HepG2 (cell line): ENCODE data around the gene CCL24. TPM values are rescaled to one million over a fixed set of nuclear protein-coding genes. Genes with fewer than 3 reads are reported as not detected.

Experiments used
- ATAC-seq: fragments of 200-7000 bp; cut with Tn5 transposase; 3 replicates; pipeline ENCODE4 v1.9.1; 2020; ENCODE audit warnings: mild to moderate bottlenecking, moderate library complexity
- BruUV-seq: library from RNA; stranded (reverse); fragments of 400-500 nt; replicated peaks from 2 replicates; lab custom pipeline; 2021; lab: Mats Ljungman, UMichigan
- CTCF ChIA-PET: fragments of 300-600 bp; formaldehyde crosslinking; extraction: SDS; loops from one replicate; lab custom pipeline; 2021; ENCODE audit warnings: low total read pairs, inconsistent platforms, low intra/inter-chr PET ratio; lab: Yijun Ruan, JAX
- POLR2A ChIA-PET: fragments of 350-600 bp; sonication (Branson Sonifier 250); formaldehyde crosslinking; loops from one replicate; lab custom pipeline; 2020; ENCODE audit warnings: antibody characterized with exemption, inconsistent platforms; lab: Yijun Ruan, JAX
- DNase-seq: peaks from one replicate; pipeline ENCODE4 v3.0.0-alpha.2; 2015; ENCODE audit warnings: low spot score
- FAIRE-seq: peaks from 3 replicates; lab custom pipeline; 2011; peaks lifted over from hg19 to GRCh38; lab: Jason Lieb, UNC
- H2AFZ ChIP-seq: one replicate; pipeline ENCODE4 v1.6.1; 2011; ENCODE audit warnings: low read length, inconsistent platforms
- H3K27ac ChIP-seq: fragments of 300-600 bp; 3 replicates; pipeline ENCODE4 v1.8.0; 2011; ENCODE audit warnings: mixed run types, mild to moderate bottlenecking, mixed read lengths, low read length, inconsistent platforms; ENCODE audit not compliant: insufficient read depth; ENCODE audit errors: extremely low read length
- H3K27me3 ChIP-seq, 2 experiments: fragments of 200-600 bp in 1 of 2; 2 replicates in 1 of 2; 3 replicates in 1 of 2; pipeline versions ENCODE4 v1.6.0 to v1.8.0; 2011; ENCODE audit warnings: low read length in 2 of 2, mild to moderate bottlenecking in 2 of 2, moderate library complexity in 2 of 2, inconsistent platforms in 1 of 2; ENCODE audit not compliant: insufficient read depth in 2 of 2, control insufficient read depth in 1 of 2
- H3K36me3 ChIP-seq, 2 experiments: fragments of 200-600 bp in 1 of 2; replicated peaks in 1 of 2; 2 replicates in 1 of 2; 3 replicates in 1 of 2; pipeline versions ENCODE4 v1.5.1 to v1.8.0; 2011; ENCODE audit warnings: low read length in 2 of 2, inconsistent platforms in 1 of 2; ENCODE audit not compliant: insufficient read depth in 2 of 2, control insufficient read depth in 1 of 2
- H3K4me1 ChIP-seq: 2 replicates; pipeline ENCODE4 v1.5.1; 2012; ENCODE audit warnings: low read length, inconsistent platforms; ENCODE audit not compliant: insufficient read depth
- H3K4me2 ChIP-seq: 2 replicates; pipeline ENCODE4 v1.6.0; 2011; ENCODE audit warnings: low read depth, low read length, inconsistent platforms
- H3K4me3 ChIP-seq, 3 experiments: fragments of 200-600 bp in 1 of 3; sonication (generic), shearing (Covaris generic) in 1 of 3; replicated peaks in 1 of 3; 2 replicates each; pipeline ENCODE4 v1.5.1; 2011 to 2016; ENCODE audit warnings: low read length in 3 of 3, inconsistent platforms in 2 of 3, low read depth in 2 of 3, mild to moderate bottlenecking in 2 of 3, control low read depth in 1 of 3, mixed read lengths in 1 of 3; ENCODE audit not compliant: insufficient read depth in 1 of 3
- H3K79me2 ChIP-seq: one replicate; pipeline ENCODE4 v1.6.1; 2011; ENCODE audit warnings: low read length, inconsistent platforms; ENCODE audit not compliant: insufficient read depth
- H3K9ac ChIP-seq: 2 replicates; pipeline ENCODE4 v1.6.0; 2011; ENCODE audit warnings: mild to moderate bottlenecking, low read depth, low read length, inconsistent platforms; ENCODE audit not compliant: insufficient read depth
- H3K9me3 ChIP-seq: 2 replicates; pipeline ENCODE4 v1.5.1; 2012; ENCODE audit warnings: mild to moderate bottlenecking, low read length
- H4K20me1 ChIP-seq: 2 replicates; pipeline ENCODE4 v1.6.0; 2011; ENCODE audit warnings: inconsistent platforms, mild to moderate bottlenecking, low read length, moderate library complexity; ENCODE audit not compliant: insufficient read depth
- CBFB ChIP-seq: sonication (generic); formaldehyde crosslinking; IDR thresholded peaks from 2 replicates; pipeline ENCODE4 v1.4.0; 2020; ENCODE audit warnings: missing genetic modification reagents
- CREM ChIP-seq, 2 experiments: sonication (generic) in 1 of 2; formaldehyde crosslinking in 1 of 2; IDR thresholded peaks; 2 replicates each; pipeline versions ENCODE4 v1.4.0 to v1.6.1; 2016 to 2020; ENCODE audit warnings: antibody characterized with exemption in 1 of 2, mild to moderate bottlenecking in 1 of 2, missing genetic modification reagents in 1 of 2
- GABPA ChIP-seq, 2 experiments: IDR thresholded peaks; 2 replicates each; pipeline ENCODE4 v1.6.1; 2011 to 2016; ENCODE audit warnings: low read depth in 2 of 2, low read length in 1 of 2, missing biosample characterization in 1 of 2, missing genetic modification characterization in 1 of 2
- MED8 ChIP-seq: sonication (generic); formaldehyde crosslinking; IDR thresholded peaks from 2 replicates; pipeline ENCODE4 v1.8.1; 2023; ENCODE audit warnings: mild to moderate bottlenecking, missing genetic modification reagents; ENCODE audit not compliant: insufficient replicate concordance
- MIER3 ChIP-seq: IDR thresholded peaks from 2 replicates; pipeline ENCODE4 v1.6.1; 2016; ENCODE audit warnings: missing compliant biosample characterization, borderline replicate concordance
- MTA3 ChIP-seq: sonication (generic); formaldehyde crosslinking; IDR thresholded peaks from 2 replicates; pipeline ENCODE4 v1.4.0; 2020; ENCODE audit warnings: missing genetic modification reagents
- MXD3 ChIP-seq: IDR thresholded peaks from 2 replicates; pipeline ENCODE4 v1.6.1; 2016; ENCODE audit warnings: mild to moderate bottlenecking, missing biosample characterization, missing genetic modification reagents
- MYNN ChIP-seq: sonication (generic); formaldehyde crosslinking; IDR thresholded peaks from 2 replicates; pipeline ENCODE4 v1.4.0; 2020; ENCODE audit warnings: mild to moderate bottlenecking, low read depth, missing genetic modification reagents
- NR2F1 ChIP-seq, 2 experiments: fragments of 450-650 bp in 1 of 2; formaldehyde crosslinking in 1 of 2; IDR thresholded peaks; 2 replicates each; pipeline versions ENCODE4 v1.5.0 to v1.6.1; 2016 to 2020; ENCODE audit warnings: mild to moderate bottlenecking in 1 of 2, missing compliant biosample characterization in 1 of 2, missing genetic modification reagents in 1 of 2, moderate library complexity in 1 of 2
- PCBP2 ChIP-seq: fragments of 200-400 bp; formaldehyde crosslinking; optimal IDR thresholded peaks from 2 replicates; pipeline ENCODE3; 2018; ENCODE audit warnings: low read length, low read depth; ENCODE audit not compliant: poor library complexity, severe bottlenecking
- SRSF1 ChIP-seq: fragments of 200-400 bp; formaldehyde crosslinking; optimal IDR thresholded peaks from 2 replicates; pipeline ENCODE3; 2017; ENCODE audit warnings: mild to moderate bottlenecking, low read depth, low read length, moderate library complexity
- TERF1 ChIP-seq: sonication (generic); formaldehyde crosslinking; IDR thresholded peaks from 2 replicates; pipeline ENCODE4 v1.8.0; 2022; ENCODE audit warnings: mild to moderate bottlenecking, missing genetic modification reagents, moderate library complexity
- ZBTB8A ChIP-seq: sonication (generic); formaldehyde crosslinking; IDR thresholded peaks from 2 replicates; pipeline ENCODE4 v1.4.0; 2020; ENCODE audit warnings: mild to moderate bottlenecking, low read depth, missing genetic modification reagents, borderline replicate concordance
- ZNF530 ChIP-seq: sonication (generic); formaldehyde crosslinking; IDR thresholded peaks from 2 replicates; pipeline ENCODE4 v1.5.0; 2020; ENCODE audit warnings: low read depth, mild to moderate bottlenecking, missing genetic modification reagents
- ZNF563 ChIP-seq: sonication (generic); formaldehyde crosslinking; IDR thresholded peaks from 2 replicates; pipeline ENCODE4 v1.8.0; 2022; ENCODE audit warnings: mild to moderate bottlenecking, moderate library complexity, missing genetic modification reagents
- ZNF816 ChIP-seq: sonication (generic); formaldehyde crosslinking; IDR thresholded peaks from 2 replicates; pipeline ENCODE4 v1.8.0; 2022; ENCODE audit warnings: missing genetic modification reagents, mild to moderate bottlenecking, borderline replicate concordance
- WGBS: methylation state at CpG from one replicate; pipeline ENCODE4 v1.1.6; 2017; ENCODE audit warnings: low lambda C conversion rate; 5-methylcytosine and 5-hydroxymethylcytosine counted together
- in situ Hi-C: cut with HindIII; loops from 2 replicates; pipeline ENCODE4 v1.10.0; 2017; ENCODE audit warnings: low pct_unique_long_range_greater_than_20kb; ENCODE audit not compliant: extremely low pct_ligation_motif_present
- intact Hi-C: fragments of 100-400 bp; cut with micrococcal nuclease; formaldehyde crosslinking; loops from one replicate; pipeline ENCODE4 v1.10.0; 2022; ENCODE audit not compliant: unreplicated experiment
- polyA plus RNA-seq, 8 experiments: library from polyadenylated mRNA; depleted of rRNA in 3 of 8; stranded (reverse) in 7 of 8; unstranded in 1 of 8; fragments of >200 nt; fragmentation: Illumina TruSeq in 4 of 8; extraction: Trizol in 4 of 8; gene quantifications; 2 replicates each; pipeline versions ENCODE4 v1.2.1 to v1.2.3, GENCODE V29; 2011 to 2016; ENCODE audit warnings: low read depth in 4 of 8, missing spikeins in 1 of 8, mixed read lengths in 1 of 8; ENCODE audit not compliant: insufficient read depth in 1 of 8
- total RNA-seq, 5 experiments: library from RNA; depleted of rRNA; stranded (reverse); fragments of >200 nt; fragmentation: Illumina TruSeq; extraction: Trizol; gene quantifications; 2 replicates each; pipeline ENCODE4 v1.2.3, GENCODE V29; 2016; ENCODE audit warnings: low read depth in 1 of 5
- TF ChIP-seq, protein P1 (sequence below): IDR thresholded peaks from 2 replicates; pipeline ENCODE4 v1.6.1; 2012; ENCODE audit warnings: low read depth, low read length, improper control_type of control experiment
- TF ChIP-seq, protein P2 (sequence below): fragments of 450-650 bp; IDR thresholded peaks from 2 replicates; pipeline ENCODE4 v1.6.1; 2017; ENCODE audit warnings: mild to moderate bottlenecking

Gene CCL24
- total and polyA plus RNA-seq, 2 of the 13 experiments (the other 11 are each of a cell fraction or from before 2014, with no cell fraction given): not detected

- TF ChIP-seq ZBTB8A (CRISPR knock-in tag): no peak
- TF ChIP-seq MYNN (CRISPR knock-in tag): no peak
- TF ChIP-seq CREM (IDR thresholded peaks at IDR 0.05): no peak
- no peak for TF ChIP-seq CREM (CRISPR knock-in tag; IDR thresholded peaks at IDR 0.05)
- TF ChIP-seq ZNF563 (CRISPR knock-in tag): no peak
- no peak for TF ChIP-seq ZNF816 (CRISPR knock-in tag)
- TF ChIP-seq MTA3 (CRISPR knock-in tag): no peak
Measured at GRCh38 chr7:75819711-75820110, 6.1 kb upstream of the CCL24 start (continued).

DNA sequence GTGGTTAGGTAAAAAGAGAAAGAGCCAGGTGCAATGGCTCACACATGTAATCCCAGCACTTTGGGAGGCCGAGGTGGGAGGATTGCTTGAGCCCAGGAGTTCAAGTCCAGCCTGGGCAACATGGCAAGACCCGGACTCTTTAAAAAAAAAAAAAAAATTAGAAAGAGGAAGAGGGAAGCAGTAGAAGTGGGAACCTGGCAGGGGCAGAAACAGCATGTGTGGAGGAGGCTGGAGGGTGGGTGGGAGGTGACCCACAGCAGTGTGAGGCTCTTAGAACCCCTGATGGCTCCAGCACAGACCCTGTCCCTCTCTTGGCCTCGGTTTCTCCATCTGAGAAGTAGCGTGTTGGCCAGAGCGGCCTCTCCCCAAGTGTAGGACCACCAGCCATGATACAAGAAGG lies 4.9 kb upstream of the CCL24 start:
- no TSS peak for BruUV-seq
- H3K79me2 ChIP-seq: no peaks in the 10 kb centered on the region
- CTCF ChIA-PET: no interaction called here
- H3K9ac ChIP-seq: no peak overlapping the region
- peaks cover 6% of the 10 kb centered on the region for H3K4me1 ChIP-seq
- 46% methylated on average over 5 of the region's 5 CpGs for WGBS
- DNase-seq: no peak
- no peak overlapping the region for H3K4me3 ChIP-seq
- POLR2A ChIA-PET: no interaction called here
- H3K27me3 ChIP-seq: peaks cover 1 to 15% of the 10 kb centered on the region in 2 experiments; a peak in 3 of 5 replicates
- no peak for FAIRE-seq
- intact Hi-C loops (no loop called here), in situ Hi-C loops (no loop called here)
- no peaks in the 10 kb centered on the region for H3K36me3 ChIP-seq
- ATAC-seq: no peak
- H4K20me1 ChIP-seq: no peaks in the 10 kb centered on the region
- no peak overlapping the region for H2AFZ ChIP-seq
- no peak overlapping the region for H3K4me2 ChIP-seq
- H3K9me3 ChIP-seq: no peaks in the 10 kb centered on the region
- no peak overlapping the region for H3K27ac ChIP-seq
- TF ChIP-seq MED8 (CRISPR knock-in tag): no peak
- TF ChIP-seq, protein P1, sequence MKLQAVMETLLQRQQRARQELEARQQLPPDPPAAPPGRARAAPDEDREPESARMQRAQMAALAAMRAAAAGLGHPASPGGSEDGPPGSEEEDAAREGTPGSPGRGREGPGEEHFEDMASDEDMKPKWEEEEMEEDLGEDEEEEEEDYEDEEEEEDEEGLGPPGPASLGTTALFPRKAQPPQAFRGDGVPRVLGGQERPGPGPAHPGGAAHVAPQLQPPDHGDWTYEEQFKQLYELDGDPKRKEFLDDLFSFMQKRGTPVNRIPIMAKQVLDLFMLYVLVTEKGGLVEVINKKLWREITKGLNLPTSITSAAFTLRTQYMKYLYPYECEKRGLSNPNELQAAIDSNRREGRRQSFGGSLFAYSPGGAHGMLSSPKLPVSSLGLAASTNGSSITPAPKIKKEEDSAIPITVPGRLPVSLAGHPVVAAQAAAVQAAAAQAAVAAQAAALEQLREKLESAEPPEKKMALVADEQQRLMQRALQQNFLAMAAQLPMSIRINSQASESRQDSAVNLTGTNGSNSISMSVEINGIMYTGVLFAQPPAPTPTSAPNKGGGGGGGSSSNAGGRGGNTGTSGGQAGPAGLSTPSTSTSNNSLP: no peak
- no peak for TF ChIP-seq NR2F1 (CRISPR knock-in tag; IDR thresholded peaks at IDR 0.05)
- TF ChIP-seq PCBP2: no peak
- TF ChIP-seq, protein P2, sequence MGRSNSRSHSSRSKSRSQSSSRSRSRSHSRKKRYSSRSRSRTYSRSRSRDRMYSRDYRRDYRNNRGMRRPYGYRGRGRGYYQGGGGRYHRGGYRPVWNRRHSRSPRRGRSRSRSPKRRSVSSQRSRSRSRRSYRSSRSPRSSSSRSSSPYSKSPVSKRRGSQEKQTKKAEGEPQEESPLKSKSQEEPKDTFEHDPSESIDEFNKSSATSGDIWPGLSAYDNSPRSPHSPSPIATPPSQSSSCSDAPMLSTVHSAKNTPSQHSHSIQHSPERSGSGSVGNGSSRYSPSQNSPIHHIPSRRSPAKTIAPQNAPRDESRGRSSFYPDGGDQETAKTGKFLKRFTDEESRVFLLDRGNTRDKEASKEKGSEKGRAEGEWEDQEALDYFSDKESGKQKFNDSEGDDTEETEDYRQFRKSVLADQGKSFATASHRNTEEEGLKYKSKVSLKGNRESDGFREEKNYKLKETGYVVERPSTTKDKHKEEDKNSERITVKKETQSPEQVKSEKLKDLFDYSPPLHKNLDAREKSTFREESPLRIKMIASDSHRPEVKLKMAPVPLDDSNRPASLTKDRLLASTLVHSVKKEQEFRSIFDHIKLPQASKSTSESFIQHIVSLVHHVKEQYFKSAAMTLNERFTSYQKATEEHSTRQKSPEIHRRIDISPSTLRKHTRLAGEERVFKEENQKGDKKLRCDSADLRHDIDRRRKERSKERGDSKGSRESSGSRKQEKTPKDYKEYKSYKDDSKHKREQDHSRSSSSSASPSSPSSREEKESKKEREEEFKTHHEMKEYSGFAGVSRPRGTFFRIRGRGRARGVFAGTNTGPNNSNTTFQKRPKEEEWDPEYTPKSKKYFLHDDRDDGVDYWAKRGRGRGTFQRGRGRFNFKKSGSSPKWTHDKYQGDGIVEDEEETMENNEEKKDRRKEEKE: no peak
- no peak for TF ChIP-seq MXD3 (CRISPR knock-in tag)
- no peak for TF ChIP-seq TERF1
- TF ChIP-seq SRSF1: no peak
- no peak for TF ChIP-seq GABPA (IDR thresholded peaks at IDR 0.05; ENCODE audit: low read depth, low read length)
- TF ChIP-seq GABPA (CRISPR knock-in tag; IDR thresholded peaks at IDR 0.05; ENCODE audit: low read depth): no peak
- TF ChIP-seq MIER3 (CRISPR knock-in tag): no peak
- no peak for TF ChIP-seq CBFB (CRISPR knock-in tag)
- no peak for TF ChIP-seq ZNF530 (CRISPR knock-in tag)
